GM23248 (cell line): Measurements from ENCODE around the gene NFIX.

Experiments
- EZH2 ChIP-seq: fragments of 200-600 bp; sonication (generic); IDR thresholded peaks from 2 replicates; pipeline ENCODE4 v1.6.1; 2018; ENCODE audit warnings: antibody characterized with exemption, mild to moderate bottlenecking; ENCODE audit not compliant: insufficient read depth, poor library complexity, severe bottlenecking
- EZH2phosphoT487 ChIP-seq: fragments of 200-600 bp; sonication (generic); IDR thresholded peaks from 2 replicates; pipeline ENCODE4 v1.6.1; 2018; ENCODE audit warnings: antibody characterized with exemption, moderate library complexity, mild to moderate bottlenecking, low read depth; ENCODE audit not compliant: insufficient read depth

DNA sequence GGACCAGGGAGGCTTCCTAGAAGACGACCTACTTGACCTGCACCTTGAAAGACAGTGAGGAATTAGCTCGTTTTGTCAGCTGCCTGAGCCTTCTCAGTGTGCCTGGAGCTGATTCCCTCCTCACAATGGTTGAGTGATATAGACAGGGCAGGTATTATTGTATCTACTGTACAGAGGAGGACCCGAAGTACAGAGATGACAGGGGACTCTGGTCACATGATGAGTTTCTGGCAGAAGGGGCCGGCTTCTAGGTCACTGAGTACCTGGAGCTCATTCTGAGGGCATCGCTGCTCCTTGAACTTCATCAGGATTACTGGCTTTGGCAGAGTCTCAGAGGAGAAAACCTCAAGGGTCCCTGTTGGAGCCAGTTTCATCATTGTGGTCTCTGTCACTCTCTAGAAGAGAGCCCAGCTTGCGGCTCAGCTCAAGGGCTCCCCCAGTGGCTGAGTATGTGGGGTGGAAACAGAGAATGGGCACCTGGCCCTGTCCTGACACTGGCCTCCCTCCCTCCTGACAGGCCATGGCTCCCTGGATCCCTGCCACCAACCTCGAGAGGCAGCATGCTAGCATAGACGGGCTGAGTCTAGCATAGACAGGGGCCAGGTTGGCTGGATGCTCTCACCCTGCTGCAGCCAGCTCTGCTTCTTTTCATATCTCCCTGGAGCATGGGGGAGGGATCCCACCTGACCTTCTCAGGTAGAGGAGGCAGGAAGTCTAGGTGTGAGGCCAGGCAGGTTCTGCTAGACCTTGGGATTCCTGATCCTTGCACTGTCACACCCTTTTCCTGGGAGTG, 38.7 kb downstream of the NFIX start:
- TF ChIP-seq EZH2 (no peak), EZH2phosphoT487 (no peak)
